GM12872 (cell line): ENCODE results near the gene ACSL1.

ENCODE experiments used
- TF ChIP-seq, protein P1 (sequence below): IDR thresholded peaks from 3 replicates; pipeline ENCODE4 v1.5.1; 2011; ENCODE audit warnings: low read depth, mild to moderate bottlenecking, low read length, moderate library complexity; ENCODE audit not compliant: insufficient read depth

ACSL1 gene

DNA sequence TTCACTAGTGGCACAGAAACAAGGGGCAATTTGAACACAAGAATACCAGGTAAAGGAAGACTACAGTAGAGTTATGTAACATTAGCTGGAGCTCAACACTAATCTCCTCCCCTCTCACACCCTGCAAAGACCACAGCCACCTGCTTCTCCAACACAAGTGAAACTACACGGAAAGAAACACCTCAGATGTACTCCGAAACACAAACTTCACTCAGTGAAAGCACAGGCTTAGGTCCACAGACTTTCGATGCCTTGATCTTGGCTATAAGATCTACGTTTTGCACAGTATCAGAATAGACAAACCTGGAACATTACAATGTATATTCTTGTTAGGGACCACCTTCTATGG lies 7.6 kb downstream of the ACSL1 start:
- TF ChIP-seq, protein P1, sequence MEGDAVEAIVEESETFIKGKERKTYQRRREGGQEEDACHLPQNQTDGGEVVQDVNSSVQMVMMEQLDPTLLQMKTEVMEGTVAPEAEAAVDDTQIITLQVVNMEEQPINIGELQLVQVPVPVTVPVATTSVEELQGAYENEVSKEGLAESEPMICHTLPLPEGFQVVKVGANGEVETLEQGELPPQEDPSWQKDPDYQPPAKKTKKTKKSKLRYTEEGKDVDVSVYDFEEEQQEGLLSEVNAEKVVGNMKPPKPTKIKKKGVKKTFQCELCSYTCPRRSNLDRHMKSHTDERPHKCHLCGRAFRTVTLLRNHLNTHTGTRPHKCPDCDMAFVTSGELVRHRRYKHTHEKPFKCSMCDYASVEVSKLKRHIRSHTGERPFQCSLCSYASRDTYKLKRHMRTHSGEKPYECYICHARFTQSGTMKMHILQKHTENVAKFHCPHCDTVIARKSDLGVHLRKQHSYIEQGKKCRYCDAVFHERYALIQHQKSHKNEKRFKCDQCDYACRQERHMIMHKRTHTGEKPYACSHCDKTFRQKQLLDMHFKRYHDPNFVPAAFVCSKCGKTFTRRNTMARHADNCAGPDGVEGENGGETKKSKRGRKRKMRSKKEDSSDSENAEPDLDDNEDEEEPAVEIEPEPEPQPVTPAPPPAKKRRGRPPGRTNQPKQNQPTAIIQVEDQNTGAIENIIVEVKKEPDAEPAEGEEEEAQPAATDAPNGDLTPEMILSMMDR, result no peak

DNA sequence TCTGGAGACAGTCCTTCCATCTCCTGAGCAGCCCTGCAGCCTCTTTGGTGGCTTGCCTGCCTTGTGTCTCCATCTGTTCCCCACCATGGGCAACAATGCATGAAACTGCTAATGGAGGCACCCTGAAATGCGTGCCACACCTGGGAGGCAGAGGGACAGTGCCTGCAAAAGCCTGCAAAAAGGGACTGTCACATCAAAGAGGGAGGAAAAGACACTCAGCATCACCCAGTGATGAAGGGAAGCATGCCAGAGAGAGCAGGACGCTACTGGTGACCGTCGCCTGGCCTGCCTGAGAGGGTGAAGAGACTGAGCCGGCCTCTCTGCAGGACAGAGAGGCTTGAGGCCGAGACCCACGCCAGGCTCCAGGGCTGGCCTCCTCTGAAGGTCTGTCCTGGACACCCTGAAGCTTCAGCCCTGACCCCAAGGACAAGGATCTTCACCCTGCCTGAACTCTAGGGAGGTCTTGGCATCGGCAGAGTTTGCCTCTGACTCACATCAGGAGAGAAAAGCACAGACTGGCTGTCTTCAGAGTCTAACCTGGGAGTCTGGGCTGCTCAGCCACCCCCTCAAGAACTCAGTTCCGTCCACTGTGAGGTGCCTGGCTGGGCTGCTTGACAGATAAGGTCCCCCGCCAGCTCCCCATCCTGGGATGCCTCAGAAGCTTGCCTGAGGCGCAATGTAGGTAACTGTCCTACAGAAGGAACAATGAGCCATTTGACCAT lies 8.1 kb downstream of the ACSL1 start:
- TF ChIP-seq, protein P1, result no peak

DNA sequence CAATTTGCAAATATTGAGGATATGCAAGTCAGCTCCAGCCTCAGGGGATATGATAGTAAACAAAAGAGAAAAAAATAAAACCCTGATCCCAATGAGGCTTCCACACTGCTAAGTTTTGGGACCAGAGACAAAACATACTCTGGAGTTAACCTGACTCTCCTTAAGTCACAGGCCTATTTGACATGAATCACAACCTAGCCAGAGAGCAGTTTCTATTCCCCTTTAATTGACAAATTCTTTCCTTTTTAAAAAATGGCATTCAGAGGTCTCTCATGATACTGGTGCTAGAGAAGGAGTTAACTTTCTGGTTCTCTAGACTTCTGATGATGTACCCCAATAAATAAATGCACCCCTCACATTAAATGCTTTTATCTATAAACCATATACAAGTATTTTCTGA lies 8.8 kb downstream of the ACSL1 start:
- TF ChIP-seq, protein P1, result no peak

DNA sequence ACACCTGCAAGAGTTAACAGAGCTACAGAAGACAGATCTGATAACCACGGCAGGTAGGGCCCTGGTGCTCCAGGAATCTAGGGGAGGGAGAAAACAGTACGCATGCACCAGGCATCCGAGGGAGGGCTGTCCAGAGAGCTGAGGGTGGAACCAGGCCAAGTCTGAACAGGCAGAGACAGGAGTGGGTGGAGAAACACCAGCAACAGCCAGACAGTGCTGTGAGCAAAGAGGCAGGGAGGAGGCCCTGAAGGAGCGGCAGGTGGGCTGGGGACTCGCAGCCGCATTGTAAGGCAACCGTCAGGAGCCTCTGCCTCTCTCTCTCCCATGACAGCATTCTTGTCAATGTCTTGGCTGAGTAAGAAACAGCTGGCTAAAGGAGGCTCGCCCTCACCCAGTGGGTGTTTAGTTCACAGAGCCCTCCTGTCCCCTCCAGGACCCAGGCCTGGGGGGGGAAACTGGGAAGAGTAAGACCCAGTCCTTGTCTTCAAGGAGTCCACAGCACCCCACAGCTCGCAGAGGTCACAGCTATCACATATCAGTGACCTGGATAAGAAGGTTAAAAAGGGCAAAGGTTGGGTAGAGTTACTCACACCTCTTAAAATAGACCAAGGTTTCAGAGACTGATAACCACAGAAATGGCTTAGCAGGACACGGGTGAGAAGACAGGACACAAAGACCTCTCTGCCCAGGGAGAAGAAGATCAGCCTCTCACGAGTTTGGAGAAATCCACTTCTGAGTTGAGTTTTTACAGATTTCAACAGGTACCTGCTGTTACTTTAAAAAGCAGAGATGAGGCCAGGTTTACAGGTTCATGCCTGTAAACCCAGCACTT lies 10.5 kb downstream of the ACSL1 start:
- TF ChIP-seq, protein P1, result no peak

DNA sequence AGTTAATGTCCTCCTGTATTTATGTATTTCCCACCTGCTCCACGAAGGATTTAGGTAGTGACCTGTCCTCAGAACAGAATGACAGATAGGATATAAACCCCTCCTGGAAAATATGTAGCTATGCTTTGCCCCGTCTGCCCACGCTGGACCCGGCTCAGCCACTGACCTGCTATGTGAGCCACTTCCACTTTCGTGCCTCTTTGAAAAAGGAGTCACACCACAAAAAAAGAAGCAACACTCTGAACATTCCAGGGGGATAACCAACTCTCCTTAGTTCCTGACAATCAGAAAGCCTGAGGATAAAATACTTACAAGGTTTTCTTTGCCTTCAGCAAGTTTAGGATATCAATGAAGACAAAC lies 11.1 kb downstream of the ACSL1 start:
- TF ChIP-seq, protein P1, result no peak

DNA sequence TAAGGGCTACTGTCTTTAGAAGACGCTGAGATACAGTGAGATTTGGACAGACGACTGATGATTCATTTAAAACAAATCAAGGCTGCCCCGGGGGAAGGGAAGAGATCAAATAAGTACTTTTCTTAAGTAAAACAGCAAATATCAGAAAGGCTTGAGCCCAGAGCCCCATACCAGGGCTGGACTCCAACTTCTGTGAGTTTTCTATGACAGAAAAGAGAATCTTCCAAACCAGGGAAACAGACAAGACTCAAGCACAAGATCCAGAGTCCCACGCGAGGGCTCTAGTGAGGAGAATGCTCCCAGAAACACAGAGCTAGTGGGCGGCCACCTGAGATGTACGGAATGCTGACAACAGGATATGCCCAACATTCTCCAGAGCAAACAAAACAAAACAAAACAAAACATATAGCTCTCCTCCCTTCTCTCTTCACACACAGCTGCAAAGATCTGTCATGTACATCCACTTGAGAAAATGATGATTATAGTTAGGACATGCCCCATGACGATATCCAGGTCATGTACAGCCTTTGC lies 13.1 kb downstream of the ACSL1 start:
- TF ChIP-seq, protein P1, result no peak

DNA sequence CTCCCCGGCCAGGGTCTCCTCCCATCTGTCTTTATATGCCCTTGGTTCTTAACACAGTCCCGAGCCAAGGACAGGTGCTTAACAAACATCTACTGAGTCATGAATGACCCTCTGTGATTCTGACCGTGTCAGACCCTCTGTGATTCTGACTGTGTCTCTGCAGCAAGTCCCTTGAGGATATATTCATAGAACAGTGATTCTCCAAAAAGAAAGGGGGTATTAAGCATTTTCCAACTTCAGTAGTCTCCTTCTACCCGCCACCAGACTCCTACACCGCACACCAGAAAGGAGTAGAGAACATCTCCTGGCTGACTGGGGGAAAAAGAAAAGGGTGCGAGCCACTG lies 13.6 kb downstream of the ACSL1 start:
- TF ChIP-seq, protein P1, result no peak
